GM12878 (cell line): ENCODE results near the gene GAREM2.

ENCODE experiments used
- GABPA ChIP-seq: IDR thresholded peaks from 2 replicates; pipeline ENCODE4 v1.6.1; 2014; ENCODE audit warnings: antibody characterized with exemption, low read depth, mild to moderate bottlenecking, inconsistent platforms
- HDAC6 ChIP-seq: fragments of 200-600 bp; sonication (generic); IDR thresholded peaks from one replicate; pipeline ENCODE4 v1.8.0; 2017; ENCODE audit warnings: antibody characterized with exemption; ENCODE audit not compliant: unreplicated experiment
- MLLT1 ChIP-seq: fragments of 450-650 bp; IDR thresholded peaks from 2 replicates; pipeline ENCODE4 v1.6.1; 2016; ENCODE audit warnings: mild to moderate bottlenecking
- POLR2A ChIP-seq: IDR thresholded peaks from 2 replicates; pipeline ENCODE4 v1.6.1; 2011; ENCODE audit warnings: low read depth, mild to moderate bottlenecking, low read length
- POLR2AphosphoS5 ChIP-seq: IDR thresholded peaks from 2 replicates; pipeline ENCODE4 v1.6.1; 2011; ENCODE audit warnings: mild to moderate bottlenecking, low read length, inconsistent platforms
- RUNX3 ChIP-seq: IDR thresholded peaks from 2 replicates; pipeline ENCODE4 v1.6.1; 2012; ENCODE audit warnings: low read length, inconsistent platforms
- SREBF2 ChIP-seq: IDR thresholded peaks from 2 replicates; pipeline ENCODE4 v1.6.1; 2012; ENCODE audit warnings: mild to moderate bottlenecking, low read length
- USF1 ChIP-seq: IDR thresholded peaks from 2 replicates; pipeline ENCODE4 v1.6.1; 2011; ENCODE audit warnings: borderline replicate concordance, low read depth, mild to moderate bottlenecking, moderate library complexity, mixed read lengths, low read length; ENCODE audit not compliant: insufficient read depth; ENCODE audit errors: extremely low read length
- TF ChIP-seq, protein P1 (sequence below), 3 experiments: IDR thresholded peaks in 2 of 3; conservative IDR thresholded peaks in 1 of 3; 2 replicates each; pipeline ENCODE4 v1.5.1; 2011; ENCODE audit warnings: low read depth in 3 of 3, low read length in 3 of 3, mild to moderate bottlenecking in 3 of 3, control low read depth in 2 of 3, moderate library complexity in 2 of 3, inconsistent platforms in 1 of 3, mixed read lengths in 1 of 3; ENCODE audit not compliant: control insufficient read depth in 2 of 3, insufficient read depth in 1 of 3; ENCODE audit errors: extremely low read depth in 1 of 3

DNA sequence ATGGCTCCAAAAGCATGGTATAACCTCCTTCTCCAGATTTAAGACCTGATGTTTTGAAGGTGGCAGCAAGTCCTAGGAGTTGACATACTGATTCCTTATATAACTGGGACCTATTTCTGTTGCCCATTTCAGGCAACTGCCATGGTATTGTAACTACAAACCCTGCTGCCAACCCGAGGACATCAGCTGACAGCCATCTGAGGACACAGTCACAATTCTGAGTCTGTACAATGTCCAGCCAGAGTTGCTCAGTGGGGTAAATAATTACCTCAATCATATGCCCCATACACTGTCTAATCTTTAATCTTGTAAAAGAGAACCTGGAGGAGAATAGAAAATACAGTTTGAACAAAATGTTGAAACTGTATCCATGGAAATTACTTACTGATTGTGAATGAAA lies 8.7 kb upstream of the GAREM2 start:
- no peak for TF ChIP-seq GABPA
- TF ChIP-seq, protein P1, sequence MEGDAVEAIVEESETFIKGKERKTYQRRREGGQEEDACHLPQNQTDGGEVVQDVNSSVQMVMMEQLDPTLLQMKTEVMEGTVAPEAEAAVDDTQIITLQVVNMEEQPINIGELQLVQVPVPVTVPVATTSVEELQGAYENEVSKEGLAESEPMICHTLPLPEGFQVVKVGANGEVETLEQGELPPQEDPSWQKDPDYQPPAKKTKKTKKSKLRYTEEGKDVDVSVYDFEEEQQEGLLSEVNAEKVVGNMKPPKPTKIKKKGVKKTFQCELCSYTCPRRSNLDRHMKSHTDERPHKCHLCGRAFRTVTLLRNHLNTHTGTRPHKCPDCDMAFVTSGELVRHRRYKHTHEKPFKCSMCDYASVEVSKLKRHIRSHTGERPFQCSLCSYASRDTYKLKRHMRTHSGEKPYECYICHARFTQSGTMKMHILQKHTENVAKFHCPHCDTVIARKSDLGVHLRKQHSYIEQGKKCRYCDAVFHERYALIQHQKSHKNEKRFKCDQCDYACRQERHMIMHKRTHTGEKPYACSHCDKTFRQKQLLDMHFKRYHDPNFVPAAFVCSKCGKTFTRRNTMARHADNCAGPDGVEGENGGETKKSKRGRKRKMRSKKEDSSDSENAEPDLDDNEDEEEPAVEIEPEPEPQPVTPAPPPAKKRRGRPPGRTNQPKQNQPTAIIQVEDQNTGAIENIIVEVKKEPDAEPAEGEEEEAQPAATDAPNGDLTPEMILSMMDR (IDR thresholded peaks at IDR 0.05 in 2 of 3, conservative IDR thresholded peaks at IDR 0.05 in 1 of 3; ENCODE audit: control insufficient read depth in 2 of 3, extremely low read depth in 1 of 3, insufficient read depth in 1 of 3, low read depth in 3 of 3, low read length in 3 of 3): no peak
- TF ChIP-seq SREBF2: no peak
- no peak for TF ChIP-seq RUNX3
- no peak for TF ChIP-seq POLR2A
- no peak for TF ChIP-seq HDAC6
- TF ChIP-seq POLR2AphosphoS5: no peak
- no peak for TF ChIP-seq USF1
- TF ChIP-seq MLLT1: no peak
